GM23248 (cell line): ENCODE measurements around the gene LOXL1. TPM values are rescaled to one million over a fixed set of nuclear protein-coding genes. Genes with fewer than 3 reads are reported as not detected.

Experiments
- DNase-seq: peaks from one replicate; pipeline ENCODE4 v3.0.0-alpha.2; 2015
- H2AFZ ChIP-seq: fragments of 200-600 bp; sonication (generic); 2 replicates; pipeline ENCODE4 v1.6.1; 2016; ENCODE audit warnings: antibody characterized with exemption
- H3F3A ChIP-seq: fragments of 200-600 bp; sonication (generic); 2 replicates; pipeline ENCODE4 v1.6.1; 2016; ENCODE audit warnings: mild to moderate bottlenecking, antibody characterized with exemption, mixed run types; ENCODE audit not compliant: insufficient read depth
- H3K27ac ChIP-seq: fragments of 200-600 bp; sonication (generic); 2 replicates; pipeline ENCODE4 v1.5.1; 2016; ENCODE audit warnings: mild to moderate bottlenecking
- H3K27me3 ChIP-seq: fragments of 200-600 bp; sonication (generic); replicated peaks from 2 replicates; pipeline ENCODE4 v1.6.1; 2016; ENCODE audit warnings: mild to moderate bottlenecking; ENCODE audit not compliant: insufficient read depth
- H3K36me3 ChIP-seq: fragments of 200-600 bp; sonication (generic); 2 replicates; pipeline ENCODE4 v1.6.1; 2016; ENCODE audit warnings: low read depth, mild to moderate bottlenecking
- H3K4me1 ChIP-seq: fragments of 200-600 bp; sonication (generic); 2 replicates; pipeline ENCODE4 v1.6.1; 2016; ENCODE audit warnings: mild to moderate bottlenecking; ENCODE audit not compliant: insufficient read depth
- H3K4me2 ChIP-seq: fragments of 200-600 bp; sonication (generic); one replicate; pipeline ENCODE4 v1.6.1; 2016; ENCODE audit warnings: mild to moderate bottlenecking; ENCODE audit not compliant: unreplicated experiment
- H3K4me3 ChIP-seq: fragments of 200-600 bp; sonication (generic); 2 replicates; pipeline ENCODE4 v1.5.1; 2016; ENCODE audit warnings: mild to moderate bottlenecking
- H3K79me2 ChIP-seq: fragments of 200-600 bp; sonication (generic); 2 replicates; pipeline ENCODE4 v1.6.1; 2016; ENCODE audit warnings: mild to moderate bottlenecking; ENCODE audit not compliant: insufficient read depth
- H3K9ac ChIP-seq: fragments of 200-600 bp; sonication (generic); 2 replicates; pipeline ENCODE4 v1.6.1; 2016; ENCODE audit warnings: mild to moderate bottlenecking
- H3K9me2 ChIP-seq: fragments of 200-600 bp; sonication (generic); 2 replicates; pipeline ENCODE4 v1.6.1; 2016; ENCODE audit warnings: mixed run types, mild to moderate bottlenecking, moderate library complexity; ENCODE audit not compliant: insufficient read depth
- H3K9me3 ChIP-seq: fragments of 200-600 bp; sonication (generic); one replicate; pipeline ENCODE4 v1.6.1; 2017; ENCODE audit warnings: low read depth
- H4K20me1 ChIP-seq: fragments of 200-600 bp; sonication (generic); 2 replicates; pipeline ENCODE4 v1.6.0; 2016; ENCODE audit not compliant: insufficient read depth
- EZH2 ChIP-seq: fragments of 200-600 bp; sonication (generic); IDR thresholded peaks from 2 replicates; pipeline ENCODE4 v1.6.1; 2018; ENCODE audit warnings: antibody characterized with exemption, mild to moderate bottlenecking; ENCODE audit not compliant: insufficient read depth, poor library complexity, severe bottlenecking
- EZH2phosphoT487 ChIP-seq: fragments of 200-600 bp; sonication (generic); IDR thresholded peaks from 2 replicates; pipeline ENCODE4 v1.6.1; 2018; ENCODE audit warnings: antibody characterized with exemption, moderate library complexity, mild to moderate bottlenecking, low read depth; ENCODE audit not compliant: insufficient read depth
- WGBS, 2 experiments: methylation state at CpG; one replicate each; pipeline ENCODE4 v1.1.6; 2015 to 2017; ENCODE audit warnings: low lambda C conversion rate in 2 of 2, low coverage in 1 of 2; ENCODE audit errors: missing lambda C conversion rate in 2 of 2; 5-methylcytosine and 5-hydroxymethylcytosine counted together
- in situ Hi-C: fragments of 300-500 bp; cut with MboI; formaldehyde crosslinking; loops from 2 replicates; pipeline ENCODE4 v1.15.0; 2020
- polyA plus RNA-seq: library from polyadenylated mRNA; unstranded; fragments of >200 nt; fragmentation: Nextera tagmentation; extraction: Ambion mirVana; gene quantifications from 2 replicates; pipeline ENCODE4 v1.2.1, GENCODE V29; 2016
- total RNA-seq: library from RNA; depleted of rRNA; stranded (reverse); fragments of >200 nt; shearing (Covaris generic); gene quantifications from 2 replicates; pipeline ENCODE4 v1.2.3, GENCODE V29; 2014

Gene LOXL1
- total and polyA plus RNA-seq, 2 experiments from 2014 or later: 401 to 540 TPM

- Histone ChIP-seq H3K27me3 (no peaks in the 10 kb centered on the region), H3K4me3 (no peak overlapping the region), H3K36me3 (no peaks in the 10 kb centered on the region; the same call in 1 of the 2 replicates), H3K4me2 (peak overlapping the region; percentile 54), H3K27ac (peak overlapping the region; percentile 79), H3K9me2 (no peaks in the 10 kb centered on the region), H3K9ac (peak overlapping the region; percentile 46), H3K79me2 (no peaks in the 10 kb centered on the region), H2AFZ (no peak overlapping the region), H3F3A (peaks cover 37% of the 10 kb centered on the region), H3K9me3 (no peaks in the 10 kb centered on the region), H4K20me1 (no peaks in the 10 kb centered on the region), H3K4me1 (peaks cover 53% of the 10 kb centered on the region)
- TF ChIP-seq EZH2 (no peak), EZH2phosphoT487 (no peak)
- in situ Hi-C loops: no loop called here
- peak; percentile 46 for DNase-seq
- WGBS, 2 experiments: 76 to 78% methylated on average over 12 of the region's 12 CpGs
These were observed 29.8 kb downstream of the LOXL1 start for GRCh38 chr15:73955861-73956742.

- H3K27ac ChIP-seq: peak overlapping the region; percentile 79
- in situ Hi-C loops: no loop called here
These were observed 30.5 kb downstream of the LOXL1 start for GRCh38 chr15:73956743-73957135.

GRCh38 chr15:73957276-73957675, 31.0 kb downstream of the LOXL1 start:
- DNase-seq: peak; percentile 54
- Histone ChIP-seq H3F3A (peaks cover 29% of the 10 kb centered on the region), H4K20me1 (no peaks in the 10 kb centered on the region), H3K27ac (peak overlapping the region; percentile 70), H3K4me3 (no peak overlapping the region), H3K4me2 (peak overlapping the region; percentile 45), H3K9ac (no peak overlapping the region), H3K9me3 (no peaks in the 10 kb centered on the region), H3K27me3 (no peaks in the 10 kb centered on the region), H3K79me2 (no peaks in the 10 kb centered on the region), H3K4me1 (peaks cover 48% of the 10 kb centered on the region), H3K36me3 (no peaks in the 10 kb centered on the region), H3K9me2 (no peaks in the 10 kb centered on the region), H2AFZ (no peak overlapping the region)
- TF ChIP-seq EZH2phosphoT487 (no peak), EZH2 (no peak)
- 87 to 90% methylated on average over 8 of the region's 8 CpGs for WGBS, 2 experiments
- in situ Hi-C loops: no loop called here

More at GRCh38 chr15:73956743-73957135, 30.5 kb downstream of the LOXL1 start:
- Histone ChIP-seq H3K9ac (peak overlapping the region; percentile 46; the same call in 1 of the 2 replicates), H3K9me3 (no peaks in the 10 kb centered on the region), H4K20me1 (no peaks in the 10 kb centered on the region), H3K27me3 (no peaks in the 10 kb centered on the region), H3K4me3 (no peak overlapping the region), H3K4me1 (peaks cover 47% of the 10 kb centered on the region), H3K36me3 (no peaks in the 10 kb centered on the region; the same call in 1 of the 2 replicates), H3K79me2 (no peaks in the 10 kb centered on the region), H3F3A (peaks cover 32% of the 10 kb centered on the region), H3K9me2 (no peaks in the 10 kb centered on the region), H3K4me2 (peak overlapping the region; percentile 54), H2AFZ (no peak overlapping the region)
- DNase-seq: peak; percentile 99
- TF ChIP-seq EZH2: no peak
- TF ChIP-seq EZH2phosphoT487: no peak
- 0 to 1% methylated on average over 9 of the region's 9 CpGs for WGBS, 2 experiments

GRCh38 chr15:73957785-73958184, 31.5 kb downstream of the LOXL1 start:
- H3F3A ChIP-seq: peaks cover 29% of the 10 kb centered on the region
- H3K27me3 ChIP-seq: no peaks in the 10 kb centered on the region
- no peak for DNase-seq
- WGBS, 2 experiments: 98 to 100% methylated on average over 2 of the region's 2 CpGs
- no peak overlapping the region for H3K4me2 ChIP-seq
- H4K20me1 ChIP-seq: no peaks in the 10 kb centered on the region
- TF ChIP-seq EZH2phosphoT487: no peak
- no peak for TF ChIP-seq EZH2
- H3K9me3 ChIP-seq: no peaks in the 10 kb centered on the region
- no peak overlapping the region for H2AFZ ChIP-seq
- H3K79me2 ChIP-seq: no peaks in the 10 kb centered on the region
- no peak overlapping the region for H3K9ac ChIP-seq
- in situ Hi-C loops: no loop called here
- H3K4me3 ChIP-seq: no peak overlapping the region
- peaks cover 52% of the 10 kb centered on the region for H3K4me1 ChIP-seq
- H3K9me2 ChIP-seq: no peaks in the 10 kb centered on the region
- no peaks in the 10 kb centered on the region for H3K36me3 ChIP-seq
- H3K27ac ChIP-seq: peak overlapping the region; percentile 70; the same call in 1 of the 2 replicates
